ENCODE data around the gene DUSP9. TPM values are rescaled to one million over a fixed set of nuclear protein-coding genes. Genes with fewer than 3 reads are reported as not detected.
A peak's percentile ranks its signal among the peaks of the same experiment; 100 is the strongest.

The DUSP9 gene
- total RNA-seq, 1 donor from 2014 or later = 0.20 TPM

- Histone ChIP-seq H3K36me3 (ENCODE audit: insufficient read depth, low read length) (no peaks in the 10 kb centered on the region), H3K79me2 (ENCODE audit: insufficient read depth, low read length) (peaks cover 26% of the 10 kb centered on the region), H3K9me3 (ENCODE audit: insufficient read depth, low read depth, low read length) (no peaks in the 10 kb centered on the region), H2AFZ (ENCODE audit: low read depth, low read length) (peak overlapping the region; percentile 78), H3K27ac (ENCODE audit: low read depth, low read length) (peak overlapping the region; percentile 19), H3K4me3 (ENCODE audit: insufficient read depth, low read depth, low read length) (peak overlapping the region; percentile 76), H3K27me3 (ENCODE audit: insufficient read depth, low read length) (no peaks in the 10 kb centered on the region), H3K4me1 (ENCODE audit: insufficient read depth, low read length) (peaks cover 6% of the 10 kb centered on the region), H3K9ac (ENCODE audit: low read length) (peak overlapping the region; percentile 81), H3K4me2 (ENCODE audit: low read length) (peak overlapping the region; percentile 86), H4K20me1 (ENCODE audit: insufficient read depth, low read length) (peaks cover 20% of the 10 kb centered on the region)
- Mint-ChIP-seq H3K36me3 (ENCODE audit: low read depth, unreplicated experiment) (no peaks in the 10 kb centered on the region), H3K27me3 (ENCODE audit: low read depth, unreplicated experiment) (peaks cover 6% of the 10 kb centered on the region), H3K27ac (ENCODE audit: unreplicated experiment) (peak overlapping the region; percentile 53), H3K4me3 (ENCODE audit: unreplicated experiment) (peak overlapping the region; percentile 86), H3K4me1 (ENCODE audit: low read depth, unreplicated experiment) (peaks cover 5% of the 10 kb centered on the region), H3K9me3 (ENCODE audit: unreplicated experiment) (no peaks in the 10 kb centered on the region)
- DNase-seq (ENCODE audit: low read depth) (peak; percentile 56), FAIRE-seq (peak; percentile 93)
- TF ChIP-seq EZH2 (IDR thresholded peaks at IDR 0.05; ENCODE audit: insufficient read depth, low read length) = no peak
- TF ChIP-seq, protein P1, sequence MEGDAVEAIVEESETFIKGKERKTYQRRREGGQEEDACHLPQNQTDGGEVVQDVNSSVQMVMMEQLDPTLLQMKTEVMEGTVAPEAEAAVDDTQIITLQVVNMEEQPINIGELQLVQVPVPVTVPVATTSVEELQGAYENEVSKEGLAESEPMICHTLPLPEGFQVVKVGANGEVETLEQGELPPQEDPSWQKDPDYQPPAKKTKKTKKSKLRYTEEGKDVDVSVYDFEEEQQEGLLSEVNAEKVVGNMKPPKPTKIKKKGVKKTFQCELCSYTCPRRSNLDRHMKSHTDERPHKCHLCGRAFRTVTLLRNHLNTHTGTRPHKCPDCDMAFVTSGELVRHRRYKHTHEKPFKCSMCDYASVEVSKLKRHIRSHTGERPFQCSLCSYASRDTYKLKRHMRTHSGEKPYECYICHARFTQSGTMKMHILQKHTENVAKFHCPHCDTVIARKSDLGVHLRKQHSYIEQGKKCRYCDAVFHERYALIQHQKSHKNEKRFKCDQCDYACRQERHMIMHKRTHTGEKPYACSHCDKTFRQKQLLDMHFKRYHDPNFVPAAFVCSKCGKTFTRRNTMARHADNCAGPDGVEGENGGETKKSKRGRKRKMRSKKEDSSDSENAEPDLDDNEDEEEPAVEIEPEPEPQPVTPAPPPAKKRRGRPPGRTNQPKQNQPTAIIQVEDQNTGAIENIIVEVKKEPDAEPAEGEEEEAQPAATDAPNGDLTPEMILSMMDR (IDR thresholded peaks at IDR 0.05; ENCODE audit: insufficient read depth, low read depth, low read length) = no peak
These were observed 47.6 kb upstream of the DUSP9 start for GRCh38 chrX:153599192-153600031.

GRCh38 chrX:153600032-153600373 lies 47.0 kb upstream of the DUSP9 start:
- H2AFZ ChIP-seq (ENCODE audit: low read depth, low read length) = peak overlapping the region; percentile 78
- H3K9me3 Mint-ChIP-seq (ENCODE audit: unreplicated experiment) = no peaks in the 10 kb centered on the region
- no peak for DNase-seq (ENCODE audit: low read depth)

More at GRCh38 chrX:153600032-153600373, 47.0 kb upstream of the DUSP9 start:
- Histone ChIP-seq H3K79me2 (ENCODE audit: insufficient read depth, low read length) (peaks cover 26% of the 10 kb centered on the region), H3K27ac (ENCODE audit: low read depth, low read length) (no peak overlapping the region), H3K4me1 (ENCODE audit: insufficient read depth, low read length) (peaks cover 6% of the 10 kb centered on the region), H4K20me1 (ENCODE audit: insufficient read depth, low read length) (peaks cover 20% of the 10 kb centered on the region), H3K9ac (ENCODE audit: low read length) (peak overlapping the region; percentile 81), H3K27me3 (ENCODE audit: insufficient read depth, low read length) (no peaks in the 10 kb centered on the region), H3K9me3 (ENCODE audit: insufficient read depth, low read depth, low read length) (no peaks in the 10 kb centered on the region), H3K4me3 (ENCODE audit: insufficient read depth, low read depth, low read length) (peak overlapping the region; percentile 76), H3K4me2 (ENCODE audit: low read length) (peak overlapping the region; percentile 86), H3K36me3 (ENCODE audit: insufficient read depth, low read length) (no peaks in the 10 kb centered on the region)
- no peak for FAIRE-seq
- Mint-ChIP-seq H3K4me3 (ENCODE audit: unreplicated experiment) (peak overlapping the region; percentile 86), H3K4me1 (ENCODE audit: low read depth, unreplicated experiment) (peaks cover 5% of the 10 kb centered on the region), H3K36me3 (ENCODE audit: low read depth, unreplicated experiment) (no peaks in the 10 kb centered on the region), H3K27ac (ENCODE audit: unreplicated experiment) (peak overlapping the region; percentile 53), H3K27me3 (ENCODE audit: low read depth, unreplicated experiment) (peaks cover 8% of the 10 kb centered on the region)
- TF ChIP-seq, protein P1 (IDR thresholded peaks at IDR 0.05; ENCODE audit: insufficient read depth, low read depth, low read length) = no peak
- no peak for TF ChIP-seq EZH2 (IDR thresholded peaks at IDR 0.05; ENCODE audit: insufficient read depth, low read length)

Measured in astrocyte (in vitro differentiated cells and primary cell).